ENCODE data around the gene DENND2D. TPM values are rescaled to one million over a fixed set of nuclear protein-coding genes. Genes with fewer than 3 reads are reported as not detected.

Gene DENND2D
- total RNA-seq, 1 donor from 2014 or later = 3.6 TPM

DNA sequence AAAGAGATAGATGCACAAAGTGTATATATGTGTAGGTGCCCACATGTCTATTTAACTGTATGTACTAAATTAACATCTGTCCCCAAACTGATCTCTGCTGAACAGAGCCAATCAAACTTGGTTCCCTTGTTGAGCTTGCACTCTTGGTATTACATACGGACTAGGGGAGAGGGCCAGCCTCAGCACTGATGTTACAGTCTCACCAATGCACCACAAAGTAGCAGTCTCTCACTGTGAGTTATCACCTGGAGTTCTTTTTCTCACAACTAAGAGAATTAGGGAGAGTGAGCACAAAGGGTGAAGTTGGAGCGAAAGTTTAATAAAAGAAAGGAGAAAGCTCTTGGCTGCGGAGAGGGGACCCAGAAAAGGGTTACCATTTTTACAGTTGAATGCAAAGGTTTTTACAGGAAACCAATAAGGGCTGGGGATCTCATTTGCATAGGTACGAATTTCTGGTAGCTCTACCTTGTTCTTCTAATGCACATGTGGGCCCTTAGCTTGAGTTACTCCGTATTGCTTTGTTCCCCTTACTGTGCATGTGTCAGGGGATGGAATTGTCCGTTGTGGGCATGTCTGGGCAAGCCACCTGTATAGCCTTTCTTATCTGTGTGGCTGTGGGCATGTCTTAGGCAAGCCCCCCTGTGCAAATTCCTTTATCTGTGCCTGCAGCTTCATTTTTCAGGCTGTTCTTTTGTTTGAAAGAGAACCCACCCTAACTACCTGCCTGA is 13.8 kb upstream of the DENND2D start:
- H3K4me1 Mint-ChIP-seq (ENCODE audit: unreplicated experiment) = peaks cover 53% of the 10 kb centered on the region
- H3K9me3 Mint-ChIP-seq (ENCODE audit: unreplicated experiment) = no peaks in the 10 kb centered on the region
- no peak for DNase-seq (ENCODE audit: low spot score)
- peaks cover 4% of the 10 kb centered on the region for H3K27me3 Mint-ChIP-seq (ENCODE audit: unreplicated experiment)
- peak overlapping the region; percentile 32 for H3K27ac Mint-ChIP-seq (ENCODE audit: unreplicated experiment)
- peaks cover 3% of the 10 kb centered on the region for H3K36me3 Mint-ChIP-seq (ENCODE audit: low read depth, unreplicated experiment)
- H3K4me3 Mint-ChIP-seq (ENCODE audit: unreplicated experiment) = no peak overlapping the region
- TF ChIP-seq, protein P1, sequence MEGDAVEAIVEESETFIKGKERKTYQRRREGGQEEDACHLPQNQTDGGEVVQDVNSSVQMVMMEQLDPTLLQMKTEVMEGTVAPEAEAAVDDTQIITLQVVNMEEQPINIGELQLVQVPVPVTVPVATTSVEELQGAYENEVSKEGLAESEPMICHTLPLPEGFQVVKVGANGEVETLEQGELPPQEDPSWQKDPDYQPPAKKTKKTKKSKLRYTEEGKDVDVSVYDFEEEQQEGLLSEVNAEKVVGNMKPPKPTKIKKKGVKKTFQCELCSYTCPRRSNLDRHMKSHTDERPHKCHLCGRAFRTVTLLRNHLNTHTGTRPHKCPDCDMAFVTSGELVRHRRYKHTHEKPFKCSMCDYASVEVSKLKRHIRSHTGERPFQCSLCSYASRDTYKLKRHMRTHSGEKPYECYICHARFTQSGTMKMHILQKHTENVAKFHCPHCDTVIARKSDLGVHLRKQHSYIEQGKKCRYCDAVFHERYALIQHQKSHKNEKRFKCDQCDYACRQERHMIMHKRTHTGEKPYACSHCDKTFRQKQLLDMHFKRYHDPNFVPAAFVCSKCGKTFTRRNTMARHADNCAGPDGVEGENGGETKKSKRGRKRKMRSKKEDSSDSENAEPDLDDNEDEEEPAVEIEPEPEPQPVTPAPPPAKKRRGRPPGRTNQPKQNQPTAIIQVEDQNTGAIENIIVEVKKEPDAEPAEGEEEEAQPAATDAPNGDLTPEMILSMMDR (IDR thresholded peaks at IDR 0.05; ENCODE audit: unreplicated experiment) = no peak

DNA sequence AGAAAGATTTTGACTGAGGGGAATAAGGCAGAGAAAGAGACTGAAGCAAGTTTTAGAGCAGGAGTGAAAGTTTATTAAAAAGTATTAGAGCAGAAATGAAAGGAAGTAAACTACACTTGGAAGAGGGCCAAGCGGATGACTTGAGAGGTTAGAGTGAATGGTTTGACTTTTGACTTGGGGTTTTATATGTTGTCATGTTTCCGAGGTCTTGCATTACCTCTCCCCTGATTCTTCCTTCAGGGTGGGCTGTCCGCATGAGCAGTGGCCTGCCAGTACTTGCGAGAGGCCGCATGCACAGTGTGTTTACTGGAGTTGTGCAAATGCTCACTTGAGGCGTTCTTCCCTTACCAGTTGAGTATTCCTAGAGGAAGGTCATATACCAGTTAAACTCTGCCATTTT is 13.0 kb upstream of the DENND2D start:
- no peak for DNase-seq (ENCODE audit: low spot score)
- peaks cover 4% of the 10 kb centered on the region for H3K27me3 Mint-ChIP-seq (ENCODE audit: unreplicated experiment)
- TF ChIP-seq, protein P1 (IDR thresholded peaks at IDR 0.05; ENCODE audit: unreplicated experiment) = no peak
- H3K36me3 Mint-ChIP-seq (ENCODE audit: low read depth, unreplicated experiment) = peaks cover 3% of the 10 kb centered on the region
- peaks cover 54% of the 10 kb centered on the region for H3K4me1 Mint-ChIP-seq (ENCODE audit: unreplicated experiment)
- H3K9me3 Mint-ChIP-seq (ENCODE audit: unreplicated experiment) = no peaks in the 10 kb centered on the region
- H3K27ac Mint-ChIP-seq (ENCODE audit: unreplicated experiment) = peak overlapping the region; percentile 89
- no peak overlapping the region for H3K4me3 Mint-ChIP-seq (ENCODE audit: unreplicated experiment)

DNA sequence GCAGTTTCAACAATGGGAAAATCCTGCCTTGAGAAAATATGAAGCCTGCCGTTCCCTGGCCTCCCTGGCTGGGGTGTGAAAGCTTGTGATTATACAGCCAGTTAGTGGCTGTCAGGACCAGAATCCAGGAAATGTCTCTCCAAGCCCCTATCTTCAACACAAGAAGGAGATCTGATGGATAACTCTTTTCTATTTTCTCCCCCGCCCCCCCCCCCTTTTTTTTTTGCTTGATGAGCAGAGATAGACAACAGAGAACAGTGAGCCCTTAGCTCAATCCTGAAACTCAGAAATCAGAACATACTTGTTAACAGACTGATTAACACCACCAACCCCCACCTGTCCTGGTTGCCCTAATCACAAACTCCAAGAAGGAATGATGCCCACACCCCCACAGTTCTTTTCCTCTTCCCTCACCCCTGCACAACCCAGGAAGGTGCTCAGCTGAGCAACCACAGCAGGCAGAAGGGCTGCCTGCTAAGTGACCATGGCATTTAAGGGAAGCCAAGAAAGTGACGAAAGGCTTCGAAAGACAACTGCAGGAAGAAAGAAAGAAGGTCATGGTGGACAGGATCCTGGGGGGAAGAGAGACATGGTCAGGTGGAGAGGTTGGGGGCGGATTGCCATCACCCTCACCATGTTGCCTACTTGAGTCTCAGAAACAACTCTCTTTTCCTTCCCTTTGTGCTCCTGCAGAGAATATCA is 12.3 kb upstream of the DENND2D start:
- Mint-ChIP-seq H3K9me3 (ENCODE audit: unreplicated experiment) (no peaks in the 10 kb centered on the region), H3K4me3 (ENCODE audit: unreplicated experiment) (no peak overlapping the region), H3K27me3 (ENCODE audit: unreplicated experiment) (peaks cover 4% of the 10 kb centered on the region), H3K27ac (ENCODE audit: unreplicated experiment) (peak overlapping the region; percentile 89), H3K36me3 (ENCODE audit: low read depth, unreplicated experiment) (peaks cover 3% of the 10 kb centered on the region), H3K4me1 (ENCODE audit: unreplicated experiment) (peaks cover 51% of the 10 kb centered on the region)
- TF ChIP-seq, protein P1 (IDR thresholded peaks at IDR 0.05; ENCODE audit: unreplicated experiment) = no peak
- DNase-seq (ENCODE audit: low spot score) = no peak

DNA sequence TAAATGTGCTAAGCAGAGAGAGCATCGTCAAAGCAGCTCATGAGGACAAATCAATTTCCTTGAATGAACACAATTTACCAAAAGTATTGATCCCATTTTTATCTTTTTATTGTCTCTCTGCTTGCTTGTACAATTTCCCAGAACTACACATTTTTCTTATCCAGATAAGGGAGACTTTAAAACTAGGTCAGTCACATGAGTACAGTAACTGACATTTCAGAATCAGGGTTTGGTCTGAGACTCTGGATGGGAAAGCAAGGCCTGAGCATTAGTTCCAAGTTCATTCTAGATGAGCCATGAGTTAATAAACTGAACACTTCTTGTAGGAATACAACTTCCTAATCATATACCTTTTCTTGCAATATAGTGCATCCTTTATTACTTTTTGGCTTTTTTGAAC is 11.5 kb upstream of the DENND2D start:
- no peaks in the 10 kb centered on the region for H3K9me3 Mint-ChIP-seq (ENCODE audit: unreplicated experiment)
- H3K4me3 Mint-ChIP-seq (ENCODE audit: unreplicated experiment) = no peak overlapping the region
- TF ChIP-seq, protein P1 (IDR thresholded peaks at IDR 0.05; ENCODE audit: unreplicated experiment) = no peak
- H3K27ac Mint-ChIP-seq (ENCODE audit: unreplicated experiment) = no peak overlapping the region
- no peak for DNase-seq (ENCODE audit: low spot score)
- peaks cover 3% of the 10 kb centered on the region for H3K36me3 Mint-ChIP-seq (ENCODE audit: low read depth, unreplicated experiment)
- H3K4me1 Mint-ChIP-seq (ENCODE audit: unreplicated experiment) = peaks cover 46% of the 10 kb centered on the region
- H3K27me3 Mint-ChIP-seq (ENCODE audit: unreplicated experiment) = peaks cover 4% of the 10 kb centered on the region

DNA sequence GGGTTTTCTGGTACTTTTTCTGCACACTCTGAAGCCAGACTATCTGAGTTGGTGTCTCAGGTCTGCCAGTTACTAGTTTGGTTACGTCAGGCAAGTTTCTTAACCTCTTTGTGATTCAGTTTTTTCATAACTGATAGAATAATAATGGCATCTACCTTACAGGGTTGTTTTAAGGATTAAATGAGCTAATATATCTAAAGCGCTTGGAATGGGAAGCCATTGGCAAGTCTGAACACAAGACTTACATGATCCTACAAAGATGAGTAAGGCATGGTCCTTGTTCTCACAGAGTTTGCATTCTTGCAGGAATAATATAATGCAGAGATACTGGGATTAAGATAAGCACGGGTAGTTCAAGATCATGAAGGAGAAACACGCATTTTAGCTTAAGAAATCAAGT is 9.2 kb upstream of the DENND2D start:
- H3K4me1 Mint-ChIP-seq (ENCODE audit: unreplicated experiment) = peaks cover 42% of the 10 kb centered on the region
- no peaks in the 10 kb centered on the region for H3K9me3 Mint-ChIP-seq (ENCODE audit: unreplicated experiment)
- H3K27ac Mint-ChIP-seq (ENCODE audit: unreplicated experiment) = no peak overlapping the region
- TF ChIP-seq, protein P1 (IDR thresholded peaks at IDR 0.05; ENCODE audit: unreplicated experiment) = no peak
- H3K4me3 Mint-ChIP-seq (ENCODE audit: unreplicated experiment) = no peak overlapping the region
- no peak for DNase-seq (ENCODE audit: low spot score)
- peaks cover 10% of the 10 kb centered on the region for H3K27me3 Mint-ChIP-seq (ENCODE audit: unreplicated experiment)
- H3K36me3 Mint-ChIP-seq (ENCODE audit: low read depth, unreplicated experiment) = no peaks in the 10 kb centered on the region
